ENCODE data around the gene KLHL8.

- TF ChIP-seq POLR2A (IDR thresholded peaks at IDR 0.05; ENCODE audit: low read depth, low read length) (no peak), POLR2AphosphoS5 (IDR thresholded peaks at IDR 0.05; ENCODE audit: low read depth, low read length) (no peak)
Observed at GRCh38 chr4:87260477-87260876, 40.1 kb upstream of the KLHL8 start.

Measured in GM12891 (cell line).